Right hindlimb (tissue), 1 donor: ENCODE data around the gene FKBP1C.
"Not testable (repeated sequence)": the region's sequence is repeated elsewhere in the genome, so short reads cannot be mapped to it uniquely, and the experiment has no call there.

Experiments used
- DNase-seq: peaks from one replicate; pipeline ENCODE4 v3.0.0-alpha.2; 2018

The FKBP1C gene

DNA sequence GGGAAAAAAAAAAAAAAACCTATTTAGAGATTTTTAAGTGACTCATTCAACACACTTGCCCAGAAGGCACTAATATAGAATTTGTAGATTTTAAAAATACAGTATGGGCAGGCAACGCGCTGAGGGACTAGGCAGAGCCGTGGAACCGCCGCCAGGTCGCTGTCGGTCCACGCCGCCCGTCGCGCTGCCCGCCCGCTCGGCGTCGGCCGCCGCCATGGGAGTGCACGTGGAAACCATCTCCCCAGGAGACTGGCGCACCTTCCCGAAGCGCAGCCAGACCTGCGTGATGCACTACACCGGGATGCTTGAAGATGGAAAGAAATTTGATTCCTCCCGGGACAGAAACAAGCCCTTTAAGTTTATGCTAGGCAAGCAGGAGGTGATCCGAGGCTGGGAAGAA, at the start of gene FKBP1C:
Gene FKBP1C, plus strand, starts transcription at position 127 of the 400 bp plus-strand sequence.
- not testable (repeated sequence) for DNase-seq

- DNase-seq: not testable (repeated sequence)
Observed at GRCh38 chr6:63164047-63164803, 47.0 kb upstream of the FKBP1C start.

GRCh38 chr6:63174173-63174572, 37.1 kb upstream of the FKBP1C start:
- no peak for DNase-seq

- no peak for DNase-seq
Observed at GRCh38 chr6:63176181-63176580, 35.1 kb upstream of the FKBP1C start.

- DNase-seq: no peak
Observed at GRCh38 chr6:63180367-63180766, 30.9 kb upstream of the FKBP1C start.

DNA sequence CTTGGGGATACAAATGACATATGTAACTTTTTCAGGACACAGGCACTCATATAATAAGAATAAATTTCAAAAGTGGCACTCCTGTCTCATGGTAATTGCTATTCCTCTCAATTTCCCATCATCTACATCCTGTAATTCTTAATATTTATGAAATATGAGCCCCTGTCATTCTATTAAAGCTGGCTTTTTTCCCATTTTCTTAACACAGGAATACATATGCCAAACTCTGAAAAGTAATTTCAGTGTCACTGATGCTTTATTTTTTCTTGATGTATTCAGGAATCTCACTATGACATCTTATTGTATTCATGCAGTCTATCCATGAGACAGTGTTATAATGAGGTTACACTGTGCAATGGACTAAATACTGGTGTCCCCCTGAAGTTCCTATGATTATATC, 24.3 kb upstream of the FKBP1C start:
- no peak for DNase-seq

GRCh38 chr6:63188828-63189227, 22.4 kb upstream of the FKBP1C start:
- DNase-seq: no peak

GRCh38 chr6:63193324-63193723, 17.9 kb upstream of the FKBP1C start:
- no peak for DNase-seq

- DNase-seq: no peak
Observed at GRCh38 chr6:63197741-63198140, 13.5 kb upstream of the FKBP1C start.

DNA sequence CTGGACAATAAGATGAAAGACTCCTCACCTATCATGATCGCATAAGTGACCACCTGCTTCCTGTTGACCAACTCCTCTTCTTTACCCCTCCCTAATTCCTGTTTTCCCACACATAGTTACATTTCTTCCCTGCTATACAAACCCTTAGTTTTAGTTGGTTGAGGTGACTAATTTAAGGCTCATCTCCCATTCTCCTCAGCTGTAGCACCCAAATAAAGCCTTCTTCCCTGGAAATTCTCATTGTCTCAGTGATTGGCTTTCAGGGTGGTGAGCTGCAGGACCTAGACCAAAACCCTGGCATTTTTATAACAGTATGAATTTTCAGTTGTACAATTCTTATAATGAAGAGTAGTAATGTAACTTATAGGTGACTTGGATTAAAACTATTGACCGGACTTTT, 2.1 kb downstream of the FKBP1C start:
- no peak for DNase-seq

DNA sequence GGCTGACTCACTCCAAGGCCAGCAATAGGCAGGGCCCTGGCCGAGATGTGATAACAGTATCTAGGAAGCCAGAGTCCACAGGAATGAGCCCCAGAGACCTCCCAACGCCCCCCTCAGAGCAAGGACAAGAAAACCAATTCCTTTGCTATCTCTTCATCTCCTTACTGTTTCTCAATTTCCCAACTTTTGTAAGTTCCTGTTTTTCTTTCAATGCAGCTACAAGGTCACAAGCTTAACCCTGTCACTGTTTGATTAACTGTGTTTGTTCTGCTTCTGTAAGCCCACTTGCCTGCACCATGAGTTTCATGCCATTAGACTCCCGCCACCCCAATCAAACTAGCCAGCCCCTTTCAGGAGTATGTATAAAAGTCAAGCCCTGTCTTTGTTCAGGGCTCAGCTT, 3.5 kb downstream of the FKBP1C start:
- no peak for DNase-seq

GRCh38 chr6:63224179-63224578, 12.9 kb downstream of the FKBP1C start:
- DNase-seq: no peak

- not testable (repeated sequence) for DNase-seq
Observed at GRCh38 chr6:63225987-63226386, 14.7 kb downstream of the FKBP1C start.

DNA sequence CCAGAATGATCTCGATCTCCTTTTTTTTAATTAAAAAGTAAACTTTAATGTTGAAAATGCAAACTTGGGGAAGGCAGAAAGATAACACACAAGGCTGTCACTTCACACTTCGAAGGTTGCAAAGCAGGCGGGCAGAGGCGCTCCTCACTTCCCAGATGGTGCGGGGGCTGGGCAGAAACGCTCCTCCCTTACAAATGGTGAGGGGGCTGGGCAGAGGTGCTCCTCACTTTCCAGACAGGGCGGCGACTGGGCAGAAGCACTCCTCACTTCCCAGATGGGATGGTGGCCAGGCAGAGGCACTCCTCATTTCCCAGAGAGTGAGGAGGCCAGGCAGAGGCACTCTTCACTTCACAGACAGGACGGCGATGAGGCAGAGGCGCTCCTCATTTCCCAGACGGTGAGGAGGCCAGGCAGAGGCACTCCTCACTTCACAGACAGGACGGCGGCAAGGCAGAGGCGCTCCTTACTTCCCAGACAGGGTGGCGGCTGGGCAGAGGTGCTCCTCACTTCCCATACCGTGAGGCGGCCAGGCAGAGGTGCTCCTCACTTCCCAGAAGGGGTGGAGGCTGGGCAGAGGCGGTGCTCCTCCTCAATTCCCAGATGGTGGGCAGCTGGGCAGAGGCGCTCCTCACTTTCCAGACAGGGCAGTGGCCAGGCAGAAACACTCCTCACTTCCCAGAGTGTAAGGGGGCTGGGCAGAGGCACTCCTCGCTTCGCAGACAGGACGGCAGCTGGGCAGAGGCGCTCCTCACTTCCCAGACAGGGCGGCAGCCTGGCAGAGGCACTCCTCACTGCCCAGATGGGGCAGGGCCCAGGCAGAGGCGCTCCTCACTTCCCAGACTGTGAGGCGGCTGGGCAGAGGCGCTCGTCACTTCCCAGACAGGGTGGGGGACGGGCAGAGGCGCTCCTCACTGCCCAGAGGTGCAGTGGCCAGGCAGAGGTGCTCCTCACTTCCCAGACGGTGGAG, 16.9 kb downstream of the FKBP1C start:
- DNase-seq: not testable (repeated sequence)

DNA sequence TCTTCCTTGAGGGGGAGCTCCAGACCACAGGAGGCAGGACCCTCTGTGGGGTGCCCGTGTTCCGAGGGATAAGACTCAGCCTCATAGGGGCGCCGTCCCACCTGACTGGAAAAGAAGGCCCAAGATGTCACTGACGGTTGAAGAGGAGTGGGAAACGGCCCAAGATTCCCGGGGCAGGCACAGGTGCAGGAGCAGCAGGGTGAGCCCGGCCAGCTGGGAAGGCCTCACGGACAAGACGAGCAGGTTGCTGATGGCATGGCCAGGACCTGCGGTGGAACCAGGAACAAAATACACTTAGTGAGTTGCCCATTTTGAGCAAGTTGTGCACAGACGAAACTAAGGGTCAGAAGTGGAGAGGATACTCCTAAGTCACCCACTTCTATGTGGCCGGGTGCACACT, 18.8 kb downstream of the FKBP1C start:
- not testable (repeated sequence) for DNase-seq

- not testable (repeated sequence) for DNase-seq
Observed at GRCh38 chr6:63230511-63230910, 19.2 kb downstream of the FKBP1C start.

DNA sequence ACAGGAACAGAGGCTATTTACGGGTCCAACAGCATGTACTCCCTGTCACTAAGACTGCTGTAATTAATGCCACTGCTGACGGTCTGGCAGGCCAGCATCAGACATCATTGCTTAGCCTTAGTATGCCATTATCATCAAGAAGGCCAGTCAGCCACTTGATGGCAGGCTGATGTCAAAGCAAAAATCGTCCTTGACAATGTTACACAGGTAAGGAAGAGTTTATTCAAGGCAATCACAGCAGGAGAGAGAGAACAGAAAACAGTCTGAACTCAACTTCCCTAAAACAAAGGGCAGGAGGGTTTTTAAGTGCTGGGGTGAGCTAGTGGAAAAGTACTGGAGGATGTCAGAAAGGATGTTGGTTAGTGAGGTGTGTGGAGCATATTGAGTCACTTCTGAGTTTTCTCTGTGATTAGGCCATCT, 25.1 kb downstream of the FKBP1C start:
- DNase-seq: no peak

DNA sequence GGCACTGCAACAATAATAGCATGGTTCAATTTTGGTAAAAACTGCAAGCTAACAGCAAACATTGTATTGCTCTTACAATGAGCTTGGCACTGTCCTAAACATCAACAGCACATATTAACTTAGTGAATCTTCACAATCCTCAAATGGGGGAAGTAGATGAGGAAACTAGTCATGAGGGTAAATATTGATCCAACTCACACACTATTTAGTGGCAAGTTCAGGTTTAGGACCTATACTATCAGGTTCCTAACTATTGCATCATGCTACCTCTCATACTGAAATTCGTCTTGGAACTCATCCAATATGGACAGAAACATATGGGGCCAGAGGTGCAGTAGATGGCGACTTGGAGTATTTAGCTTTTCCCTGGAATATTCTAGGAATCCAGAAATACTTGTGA, 34.2 kb downstream of the FKBP1C start:
- no peak for DNase-seq

- no peak for DNase-seq
Observed at GRCh38 chr6:63245909-63246308, 34.6 kb downstream of the FKBP1C start.

- DNase-seq: no peak
Observed at GRCh38 chr6:63246581-63246980, 35.3 kb downstream of the FKBP1C start.

DNA sequence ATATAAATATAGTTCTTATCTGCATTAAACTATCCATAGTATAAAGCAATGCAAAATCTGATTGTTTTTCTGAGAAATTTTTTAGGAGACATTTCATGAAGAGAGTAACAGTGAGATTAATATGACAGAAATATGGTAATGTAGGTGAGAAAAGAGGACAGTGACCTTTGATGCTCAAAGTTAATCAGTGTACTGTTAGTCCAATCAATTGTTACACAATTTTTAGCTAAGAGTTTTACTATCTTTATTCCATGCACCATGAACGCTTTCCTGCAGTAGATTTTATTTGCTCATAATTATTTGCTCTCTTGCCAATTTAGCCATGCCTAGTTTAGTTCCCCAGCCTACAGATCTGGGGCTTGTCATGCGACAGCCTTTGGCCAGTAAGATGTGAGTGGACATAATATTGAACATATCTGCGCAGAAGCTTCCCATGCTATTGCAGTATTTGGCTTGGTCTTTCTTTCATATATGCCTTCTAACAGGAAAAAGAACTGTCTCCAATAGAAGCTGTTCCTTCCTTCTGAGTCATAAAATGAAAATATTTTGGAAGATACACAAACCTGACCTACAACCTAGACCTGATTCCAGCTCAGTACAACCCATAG, 38.7 kb downstream of the FKBP1C start:
- no peak for DNase-seq

DNA sequence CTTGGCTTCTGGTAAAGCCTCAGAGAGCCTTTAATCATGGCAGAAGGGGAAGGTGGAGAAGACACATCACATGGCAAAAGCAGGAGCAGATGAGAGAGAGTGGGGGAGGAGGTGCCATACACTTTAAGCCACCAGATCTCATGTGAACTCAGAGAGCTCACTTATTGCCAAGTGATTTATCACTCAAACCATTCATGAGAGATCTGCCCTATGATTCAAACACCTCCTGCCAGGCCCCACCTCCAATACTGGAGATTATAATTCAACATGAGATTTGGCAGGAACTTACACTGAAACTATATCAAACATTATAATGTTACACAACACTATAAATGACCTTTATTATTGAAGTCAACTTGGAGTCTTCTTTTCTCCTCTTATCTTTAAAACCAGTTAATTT, 47.9 kb downstream of the FKBP1C start:
- DNase-seq: no peak

GRCh38 chr6:63261820-63262219, 50.6 kb downstream of the FKBP1C start:
- DNase-seq: no peak
